C1 segment of cervical spinal cord (tissue), 14 donors: ENCODE results near the gene PLA2G4A.
"Not testable (repeated sequence)": the region's sequence is repeated elsewhere in the genome, so short reads cannot be mapped to it uniquely, and the experiment has no call there.

ENCODE experiments used
- DNase-seq, 14 donors: peaks; one replicate each; lab custom pipeline; 2025; lab: John Stamatoyannopoulos, UW

PLA2G4A gene

DNA sequence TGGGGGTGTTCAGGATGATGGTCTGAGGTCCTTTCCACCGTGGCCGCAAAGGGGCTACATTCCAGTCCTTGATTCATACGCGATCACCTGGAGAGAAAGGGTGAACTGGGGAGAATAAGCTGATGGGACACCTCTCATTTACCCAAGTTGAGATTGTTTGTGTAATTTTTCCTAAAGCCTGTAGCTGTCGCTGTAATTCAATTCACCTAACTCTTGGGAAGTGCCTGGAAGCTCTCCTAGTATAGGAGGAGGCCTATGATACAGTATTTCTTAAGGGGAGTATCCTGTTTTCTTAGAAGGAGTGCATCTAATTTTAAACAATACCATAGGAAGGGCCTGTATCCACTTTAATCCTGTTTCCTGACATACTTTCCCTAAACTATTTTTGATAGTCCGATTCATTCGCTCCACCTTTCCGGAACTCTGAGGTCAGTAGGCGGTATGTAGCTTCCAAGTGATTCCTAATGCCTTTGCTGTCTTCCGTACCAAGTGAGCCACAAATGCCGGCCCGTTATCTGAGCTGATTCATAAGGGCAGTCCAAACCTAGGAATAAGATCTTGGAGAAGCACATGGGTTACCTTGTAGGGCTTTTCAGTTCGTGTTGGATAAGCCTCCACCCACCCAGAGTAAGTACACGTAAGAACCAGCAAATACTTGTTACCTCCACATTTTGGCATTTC, 88.5 kb downstream of the PLA2G4A start:
- DNase-seq = not testable (repeated sequence)

DNA sequence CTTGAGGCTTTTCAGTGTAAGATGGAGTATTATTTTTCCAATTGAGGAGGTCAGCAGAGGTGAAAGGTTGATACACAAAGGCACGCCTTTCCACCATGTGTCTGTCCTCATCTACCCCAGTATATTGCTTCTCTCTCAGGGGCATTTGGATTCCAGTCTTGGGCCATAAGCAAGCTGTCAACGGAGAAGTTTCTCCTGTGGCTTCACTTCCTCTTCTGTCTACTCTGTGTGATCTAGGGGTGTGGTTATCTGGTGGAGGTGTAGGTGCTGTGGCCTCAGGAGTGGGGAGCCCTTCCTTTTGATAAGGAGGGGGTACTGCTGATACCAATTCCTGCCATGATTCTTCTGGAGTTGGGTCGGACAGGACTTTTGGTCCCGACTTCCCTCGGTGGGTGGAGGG, 92.6 kb downstream of the PLA2G4A start:
- DNase-seq = not testable (repeated sequence)

DNA sequence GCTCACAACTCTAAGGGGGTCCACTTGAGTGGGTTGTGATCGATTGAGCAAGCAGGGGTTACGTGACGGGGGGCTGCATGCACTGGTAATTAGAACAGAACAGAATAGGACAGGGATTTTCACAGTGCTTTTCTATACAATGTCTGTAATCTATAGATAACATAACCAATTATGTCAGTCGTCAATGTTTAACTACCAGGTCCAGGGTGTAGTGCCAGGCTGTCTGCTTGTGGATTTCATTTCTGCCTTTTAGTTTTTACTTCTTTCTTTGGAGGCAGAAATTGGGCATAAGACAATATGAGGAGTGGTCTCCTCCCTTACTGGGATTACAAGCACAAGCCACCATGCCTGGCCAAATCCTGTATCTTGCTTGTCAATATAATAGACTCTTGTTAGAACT, 94.1 kb downstream of the PLA2G4A start:
- not testable (repeated sequence) for DNase-seq

DNA sequence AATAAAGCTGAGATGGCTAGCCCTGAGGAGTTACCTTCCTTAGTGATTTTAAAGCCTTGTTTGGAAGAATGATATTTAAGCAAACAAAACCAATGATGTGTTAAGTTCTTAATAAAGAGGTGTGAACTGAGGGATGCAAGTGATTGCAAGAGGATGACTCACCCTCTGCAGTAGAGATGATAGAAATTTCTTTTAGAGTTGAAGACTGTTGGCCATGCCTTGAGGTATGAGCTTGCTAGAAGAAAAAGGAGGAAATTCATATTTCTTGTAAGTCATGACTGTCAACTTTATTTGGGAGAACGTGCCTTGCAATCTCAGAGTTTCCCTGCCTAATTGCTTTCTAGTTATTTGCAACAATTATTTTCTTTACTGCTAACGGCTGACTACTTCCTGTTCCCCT, 94.7 kb downstream of the PLA2G4A start:
- DNase-seq = no peak

DNA sequence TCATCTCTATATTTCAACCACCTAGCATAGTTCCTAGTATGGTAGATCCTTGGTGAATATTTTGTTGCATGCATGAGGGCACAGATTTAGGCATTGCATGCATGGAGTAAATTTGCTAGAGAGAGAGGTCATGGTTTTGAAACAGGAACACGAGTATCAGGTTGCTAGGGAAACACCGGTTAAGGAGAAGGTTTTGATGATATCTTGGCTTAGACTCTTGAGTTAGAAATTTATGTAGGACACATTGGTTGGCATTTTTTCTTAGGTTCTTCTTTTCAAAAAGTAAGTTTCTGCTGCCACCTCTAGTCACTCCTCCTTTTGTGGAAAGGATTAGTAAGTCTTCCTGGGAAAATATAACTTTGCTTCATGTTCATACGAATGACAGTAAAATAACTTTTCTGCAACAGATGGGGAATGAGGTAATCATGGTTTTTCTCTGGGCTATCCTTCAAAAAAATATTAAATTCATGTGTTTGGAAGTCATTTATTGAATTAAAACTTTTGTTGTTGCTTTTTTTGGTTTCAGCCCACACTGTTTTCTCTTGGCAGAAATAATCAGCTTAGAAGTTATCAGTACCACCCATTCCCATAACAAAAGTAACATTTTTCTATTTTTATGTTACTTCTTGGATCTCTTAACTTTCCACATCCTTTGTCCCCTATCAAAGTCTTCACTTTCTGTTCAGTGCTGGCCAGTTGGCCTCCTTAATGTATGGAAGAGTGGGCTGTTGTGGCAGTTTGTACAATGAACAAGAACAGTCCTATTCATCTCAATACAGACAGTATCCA, 97.3 kb downstream of the PLA2G4A start:
- DNase-seq = no peak

DNA sequence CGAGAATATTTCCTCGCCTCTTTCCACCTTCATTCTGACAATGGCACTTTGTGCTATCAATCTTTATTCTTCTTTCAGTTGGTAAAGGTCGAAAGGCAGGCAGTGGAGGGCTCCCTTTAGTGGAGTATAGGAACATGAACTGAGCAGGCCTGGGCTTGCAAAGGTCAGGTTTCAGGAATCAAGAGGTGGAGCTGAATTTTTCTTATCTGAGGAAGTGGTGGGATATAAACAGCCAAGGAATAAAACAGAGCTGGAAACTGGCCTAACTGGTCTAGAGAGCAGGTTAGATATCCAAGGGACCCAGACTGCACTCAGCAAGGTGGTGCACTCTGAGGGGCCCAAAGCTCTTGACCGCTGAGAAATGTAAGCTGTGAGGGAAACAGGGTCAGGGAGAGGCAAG, 99.1 kb downstream of the PLA2G4A start:
- DNase-seq = no peak

DNA sequence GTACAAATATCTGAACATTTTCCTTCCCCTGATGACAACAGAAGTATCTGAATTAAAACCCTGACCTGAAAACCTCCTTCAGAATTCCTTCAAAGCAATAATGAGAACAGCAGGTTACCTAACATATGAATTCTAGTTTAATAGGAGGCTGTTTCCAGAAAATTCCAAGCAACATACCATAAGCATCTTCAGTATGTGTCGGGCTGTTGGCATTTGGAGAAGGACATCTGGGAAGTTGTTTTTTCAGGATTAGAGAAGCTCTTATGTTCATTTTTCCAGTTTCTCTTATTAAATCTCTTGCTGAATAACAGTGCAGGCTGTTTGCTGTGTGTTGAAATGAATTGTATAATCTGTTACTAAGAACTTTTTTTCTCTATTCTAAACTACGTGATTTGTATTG, 101.5 kb downstream of the PLA2G4A start:
- no peak for DNase-seq

DNA sequence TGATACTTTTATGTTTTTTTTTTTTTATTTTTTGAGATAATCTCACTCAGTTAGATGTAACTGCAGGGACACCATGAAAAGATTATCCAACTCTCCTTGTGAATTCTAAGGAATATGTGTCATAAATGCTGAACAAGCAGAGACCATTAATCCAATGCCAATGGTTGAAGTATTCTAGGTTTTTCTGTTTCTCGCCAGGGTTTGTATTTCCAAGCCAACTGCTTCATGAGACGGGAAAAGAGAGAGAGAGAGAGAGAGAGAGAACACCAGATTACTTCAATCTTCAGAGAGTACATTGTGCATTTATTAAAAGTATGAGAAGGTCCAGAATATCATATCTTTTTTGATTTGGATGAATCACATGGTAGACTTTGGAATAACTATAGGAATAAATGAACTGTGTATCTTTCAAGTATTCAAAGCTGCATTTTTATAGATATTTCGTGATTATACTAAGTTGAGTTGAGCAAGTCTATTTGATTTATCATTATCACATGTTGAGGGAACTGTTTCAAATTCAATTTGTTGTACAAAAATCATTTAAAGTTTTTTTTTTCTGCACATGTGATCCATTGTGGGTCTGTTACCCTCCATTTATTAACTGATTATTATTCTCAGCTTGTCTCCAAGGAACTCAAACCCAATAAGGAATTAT, 108.4 kb downstream of the PLA2G4A start:
- DNase-seq = no peak

DNA sequence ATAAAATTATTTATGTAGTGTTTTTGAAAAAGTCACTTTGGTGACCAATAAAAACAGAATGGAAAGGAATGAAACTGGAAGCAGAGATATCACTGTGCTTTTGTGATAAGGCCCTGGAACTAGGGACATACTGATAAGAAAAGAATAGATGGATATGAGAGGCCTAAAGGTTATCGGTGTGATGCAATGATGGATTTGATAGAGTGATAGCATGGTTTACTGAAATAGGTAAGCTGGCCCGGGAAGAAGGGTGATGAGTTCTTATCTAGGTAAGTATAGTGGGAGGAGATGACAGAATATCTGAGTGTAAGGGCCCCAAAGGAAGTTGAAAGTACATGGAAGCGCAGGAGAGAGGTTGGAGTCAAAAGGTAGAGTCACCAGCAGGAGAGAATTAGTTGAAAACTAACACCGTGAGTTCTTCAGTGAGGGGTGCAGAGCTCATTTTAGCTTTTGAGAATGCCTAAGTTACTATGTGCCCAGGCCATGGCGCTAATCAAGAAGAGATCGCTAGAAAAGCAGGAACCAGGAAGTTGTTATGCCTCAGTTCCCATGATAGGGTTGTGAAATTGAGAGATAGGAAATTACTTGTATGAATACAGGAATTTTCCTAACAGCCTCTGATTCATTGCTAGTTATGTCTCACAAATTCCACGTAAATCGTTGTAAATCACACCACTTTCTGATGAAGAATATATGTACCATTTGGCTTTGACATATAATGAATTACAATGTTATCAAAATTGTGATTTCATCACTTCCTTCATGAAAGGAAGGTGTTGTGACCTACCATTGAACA, 115.3 kb downstream of the PLA2G4A start:
- no peak for DNase-seq

DNA sequence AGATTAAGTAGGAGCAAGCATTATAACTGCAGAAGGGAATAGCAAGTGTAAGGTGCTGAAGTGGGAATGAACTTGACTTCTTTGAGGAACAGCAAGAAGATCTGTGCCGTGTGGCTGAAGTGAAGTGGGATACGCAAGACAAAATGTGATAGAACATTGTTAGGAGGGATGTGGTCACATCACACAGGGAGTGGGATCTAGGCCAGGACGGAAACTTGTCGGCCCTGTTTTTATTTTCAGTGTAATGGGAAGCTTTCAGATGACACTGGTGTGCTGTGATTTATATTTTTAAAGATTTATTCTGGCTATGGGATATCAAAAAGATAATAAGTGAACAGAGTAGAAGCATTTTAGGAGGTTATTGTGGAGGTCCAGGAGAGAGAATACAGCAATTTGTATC, 116.4 kb downstream of the PLA2G4A start:
- no peak for DNase-seq

DNA sequence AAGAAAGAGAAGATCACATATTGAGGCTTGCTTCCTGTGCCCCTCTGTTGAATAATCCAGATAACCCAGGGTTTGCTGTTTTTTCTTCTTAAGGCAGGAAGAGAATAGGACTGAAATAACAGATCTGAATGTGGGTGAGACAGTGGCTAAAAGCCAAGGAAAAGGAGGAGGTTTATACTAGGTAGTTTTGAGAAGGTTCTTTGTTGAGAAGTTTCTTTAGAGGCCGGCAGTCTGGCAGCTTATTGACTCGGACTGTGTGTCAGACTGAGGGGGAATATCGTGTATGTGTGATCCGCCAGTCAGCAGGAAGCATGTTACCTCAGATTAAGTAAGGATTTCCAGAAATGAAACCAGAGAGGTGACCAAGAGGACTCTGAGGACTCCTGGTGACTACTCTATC, 119.8 kb downstream of the PLA2G4A start:
- DNase-seq = no peak

DNA sequence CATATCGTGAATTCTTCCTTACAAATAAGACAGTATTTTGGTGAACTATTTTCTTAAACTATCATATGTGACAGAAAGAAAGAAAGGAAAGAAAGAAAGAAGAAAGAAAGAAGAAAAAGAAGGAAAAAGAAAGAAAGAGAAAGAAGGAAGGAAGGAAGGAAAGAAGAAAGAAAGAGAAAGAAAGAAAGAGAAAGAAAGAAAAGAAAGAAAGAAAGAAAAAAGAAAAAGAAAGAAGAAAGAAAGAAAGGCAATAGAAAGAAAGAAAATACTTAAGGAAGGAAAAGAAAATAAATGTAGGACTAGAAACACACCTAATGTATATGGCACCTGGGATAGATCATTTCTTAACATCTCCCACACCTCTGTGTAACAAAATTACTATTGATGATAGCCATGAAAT, 120.4 kb downstream of the PLA2G4A start:
- DNase-seq = no peak

DNA sequence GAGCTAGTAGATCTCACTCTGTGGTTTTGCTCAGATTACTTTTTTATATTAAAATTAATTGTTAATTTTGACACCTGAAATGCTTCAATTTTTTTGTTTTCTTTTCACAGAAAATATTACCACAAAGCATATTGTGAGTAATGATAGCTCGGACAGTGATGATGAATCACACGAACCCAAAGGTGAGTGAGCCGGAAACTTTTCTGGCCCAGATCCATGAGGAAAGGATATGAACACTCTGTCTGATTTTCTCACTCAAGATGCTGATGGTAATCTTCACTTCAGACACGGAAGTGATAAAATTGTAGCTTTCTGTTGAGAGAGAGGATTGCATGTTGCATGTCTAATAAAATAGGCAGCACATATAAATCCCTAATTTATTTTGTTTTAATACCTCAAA, 121.8 kb downstream of the PLA2G4A start:
- no peak for DNase-seq

DNA sequence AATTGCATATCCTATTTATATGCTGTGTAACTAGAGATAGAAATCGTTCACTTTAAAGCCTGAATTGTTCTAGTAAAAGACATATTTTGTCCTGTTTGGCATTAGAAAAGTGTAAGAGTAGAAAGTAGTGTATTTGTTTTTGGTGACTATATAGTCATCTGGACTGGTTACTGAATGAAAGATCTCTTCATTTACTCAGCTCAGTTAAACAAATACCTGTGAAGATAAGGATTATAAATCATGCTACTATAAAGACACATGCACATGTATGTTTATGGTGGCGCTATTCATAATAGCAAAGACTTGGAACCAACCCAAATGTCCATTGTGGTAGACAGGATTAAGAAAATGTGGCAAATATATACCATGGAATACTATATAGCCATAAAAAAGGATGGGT, 125.1 kb downstream of the PLA2G4A start:
- DNase-seq = no peak

DNA sequence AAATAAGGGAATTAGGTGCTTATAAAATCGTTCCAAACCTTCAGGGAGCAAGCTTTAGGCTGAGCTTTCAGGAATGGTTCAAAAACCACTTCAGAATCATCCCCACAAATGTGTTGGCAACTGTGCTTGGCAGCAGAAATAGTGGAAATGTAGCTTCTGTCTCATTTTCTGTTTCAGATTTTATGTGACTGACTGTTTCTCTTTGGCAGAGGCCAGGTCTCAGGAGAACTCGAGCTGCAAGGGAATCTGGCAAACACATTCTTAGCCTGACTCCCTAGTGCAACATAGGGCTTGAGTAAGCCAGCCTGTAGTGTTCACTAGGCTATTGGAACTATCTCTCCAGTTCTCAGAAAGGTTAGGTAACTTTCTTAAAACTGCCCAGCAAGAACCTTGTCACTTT, 128.6 kb downstream of the PLA2G4A start:
- DNase-seq = no peak

DNA sequence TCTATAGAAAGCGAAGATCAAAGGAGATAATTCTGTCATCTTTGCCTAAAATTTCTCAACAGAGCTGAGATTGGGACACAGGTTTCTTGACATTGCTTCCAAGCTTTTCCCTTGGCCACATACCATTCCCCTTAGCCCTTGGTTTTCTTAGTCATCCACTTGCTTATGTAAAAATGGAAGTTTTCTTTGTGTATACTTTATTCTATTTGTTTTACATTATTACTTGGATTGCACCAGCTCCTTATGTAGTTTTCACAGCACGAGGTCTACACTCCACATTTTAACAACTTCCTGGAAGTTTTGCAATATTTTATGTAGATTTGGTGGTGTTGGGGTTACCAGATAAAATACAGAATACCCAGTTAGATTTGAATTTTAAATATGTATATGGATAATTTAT, 129.8 kb downstream of the PLA2G4A start:
- no peak for DNase-seq

DNA sequence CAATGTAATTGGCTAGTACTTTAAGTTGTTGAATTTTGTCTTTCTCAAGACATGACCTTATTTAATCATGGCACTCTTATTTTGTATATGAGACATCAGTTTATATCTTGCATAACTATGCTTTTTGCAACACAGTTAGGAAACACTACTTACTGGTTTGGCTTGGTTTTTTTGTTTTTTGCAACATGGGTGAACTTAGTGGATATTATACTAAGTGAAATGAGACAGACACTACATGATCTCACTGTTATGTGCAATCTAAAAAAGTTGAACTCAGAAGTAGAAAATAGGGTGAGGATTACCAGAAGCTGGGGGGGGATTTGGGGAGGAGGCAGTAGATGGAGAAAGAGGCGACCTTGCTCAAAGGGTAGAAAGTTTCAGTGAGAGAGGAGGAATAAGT, 132.1 kb downstream of the PLA2G4A start:
- no peak for DNase-seq

DNA sequence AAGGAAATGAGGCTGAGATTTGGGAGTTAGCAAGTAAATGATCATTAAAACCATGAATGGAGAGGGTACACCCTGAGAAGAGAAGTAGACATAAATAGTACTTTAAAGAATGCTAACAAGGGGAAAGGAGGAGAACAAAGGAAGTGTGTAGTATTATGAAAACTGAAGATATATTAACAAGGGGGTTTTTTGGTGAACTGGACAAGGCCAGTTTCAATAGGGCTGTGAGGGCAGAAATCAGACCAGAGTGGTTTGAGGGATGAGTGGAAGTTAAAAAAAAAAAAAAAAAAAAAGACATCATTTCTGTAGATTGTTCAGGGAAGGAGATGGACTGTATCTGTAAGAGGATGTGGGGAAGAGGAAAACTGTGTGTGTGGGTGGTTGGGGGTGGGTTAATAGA, 137.1 kb downstream of the PLA2G4A start:
- DNase-seq = no peak

DNA sequence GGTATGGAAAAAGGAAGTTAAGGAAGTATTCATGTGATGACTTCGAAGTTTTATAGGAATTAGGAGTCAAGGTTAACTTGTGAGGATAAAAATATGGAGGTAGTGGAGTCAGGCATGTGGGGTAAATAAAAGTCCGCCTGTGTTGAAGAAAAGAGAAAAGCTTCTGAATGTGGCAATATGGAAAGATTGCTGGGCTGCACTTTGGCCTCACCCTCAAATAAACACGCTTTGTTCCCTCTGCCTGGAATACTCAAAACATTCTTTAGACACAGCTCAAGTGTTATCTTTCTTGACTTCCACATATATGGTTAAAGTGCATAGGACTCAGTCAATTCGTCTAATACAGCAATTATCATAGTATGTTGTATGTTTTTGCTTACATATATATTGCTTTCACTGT, 137.7 kb downstream of the PLA2G4A start:
- no peak for DNase-seq

DNA sequence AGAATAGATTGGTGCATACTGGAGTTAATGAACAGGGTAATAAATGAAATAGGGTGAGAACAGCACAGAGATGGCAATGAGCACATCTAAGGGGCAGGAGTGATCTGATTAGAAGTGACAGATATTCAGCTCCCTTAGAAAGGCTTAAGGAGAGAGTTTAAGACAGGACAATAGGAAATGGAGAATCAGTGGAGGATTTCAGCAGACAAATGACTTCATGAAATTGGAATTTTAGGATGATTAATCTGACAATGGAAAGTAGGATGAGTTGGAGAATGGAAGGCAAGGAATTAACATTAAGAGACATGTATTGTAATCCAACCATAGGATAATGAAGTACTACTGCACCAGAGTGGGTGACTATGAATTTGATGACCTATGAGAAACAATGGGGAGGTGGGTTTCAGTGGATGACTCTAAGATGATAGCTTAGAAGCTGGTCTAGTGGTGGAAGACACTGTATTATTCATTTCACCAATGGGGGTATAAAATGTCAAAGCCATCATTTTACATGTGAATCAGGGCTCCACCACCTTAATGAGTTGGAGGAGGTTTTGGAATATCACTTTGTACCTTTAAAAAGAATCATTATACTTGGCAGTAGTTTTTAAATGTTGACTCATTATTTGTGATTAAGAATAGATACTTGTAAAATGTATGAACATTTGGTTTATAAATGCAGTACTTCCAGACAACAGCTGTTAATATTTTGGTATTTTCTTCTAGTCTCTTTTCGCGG, 139.1 kb downstream of the PLA2G4A start:
- no peak for DNase-seq

DNA sequence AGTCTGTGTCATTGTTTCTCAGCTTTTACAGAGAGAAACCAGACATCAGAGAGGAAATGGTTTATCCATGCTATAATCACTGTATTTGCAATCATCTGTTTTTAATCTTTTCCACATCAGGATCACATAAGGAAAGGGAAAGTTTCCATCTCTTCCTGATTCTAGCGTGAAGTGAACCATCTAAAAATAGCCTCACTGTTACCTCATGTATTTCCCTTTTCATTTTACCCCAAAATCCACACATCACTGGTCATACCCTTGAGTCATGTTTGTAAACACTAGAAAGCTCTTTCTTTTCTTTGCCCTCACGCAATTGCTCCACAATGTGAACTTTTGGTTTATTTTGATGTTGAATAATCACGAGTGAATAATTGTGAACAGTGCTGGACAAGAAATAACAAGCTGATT, 146.0 kb downstream of the PLA2G4A start:
- DNase-seq = no peak
